ENCODE data around the gene USH2A. TPM values are rescaled to one million over a fixed set of nuclear protein-coding genes. Genes with fewer than 3 reads are reported as not detected.

USH2A gene
- total RNA-seq, 2 donors from 2014 or later = 0.62 to 3.1 TPM

- 88 to 100% methylated on average over 2 of the region's 2 CpGs for WGBS, 2 experiments (ENCODE audit: insufficient coverage in 1 of 2, insufficient read length in 1 of 2)
Observed at GRCh38 chr1:216325946-216326345, 97.3 kb downstream of the USH2A start.

DNA sequence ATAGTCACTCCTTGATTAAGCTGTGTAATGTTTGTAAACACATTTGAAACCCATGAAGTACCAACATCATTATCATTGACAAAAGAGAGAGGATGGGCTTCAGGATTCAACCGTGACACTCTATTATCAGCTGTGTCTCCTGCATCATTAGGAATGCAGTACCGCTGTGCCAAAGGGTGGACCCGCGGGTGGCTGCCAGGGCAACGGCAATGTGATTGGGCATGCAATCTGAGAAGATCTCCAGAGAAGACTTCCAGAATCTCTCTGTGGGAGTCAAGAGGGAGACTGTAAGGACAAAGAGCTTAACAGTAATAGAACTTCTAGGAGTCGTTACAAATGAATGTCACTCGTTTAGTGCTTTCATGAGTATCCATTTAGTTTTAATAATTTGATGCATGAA, 97.9 kb downstream of the USH2A start:
- Histone ChIP-seq H3K4me3 (ENCODE audit: low read length) (no peak overlapping the region), H3K9ac (ENCODE audit: extremely low read depth, low read length, poor library complexity, severe bottlenecking) (no peak overlapping the region), H3K27ac (ENCODE audit: low read depth, low read length) (no peak overlapping the region), H3K4me1 (ENCODE audit: control insufficient read depth, insufficient read depth, low read length) (no peaks in the 10 kb centered on the region), H3K27me3 (ENCODE audit: control insufficient read depth, insufficient read depth, low read length, poor library complexity, severe bottlenecking) (no peaks in the 10 kb centered on the region), H3K36me3 (ENCODE audit: control insufficient read depth, insufficient read depth, low read length) (no peaks in the 10 kb centered on the region), H3K9me3 (ENCODE audit: control insufficient read depth, low read length) (no peaks in the 10 kb centered on the region)
- H3K36me3 Mint-ChIP-seq (ENCODE audit: low read depth) = no peaks in the 10 kb centered on the region
- H3K27ac Mint-ChIP-seq = no peak overlapping the region
- no peak for TF ChIP-seq CTCF (conservative IDR thresholded peaks at IDR 0.05)
- no peaks in the 10 kb centered on the region for H3K9me3 Mint-ChIP-seq
- no peak for DNase-seq
- no peaks in the 10 kb centered on the region for H3K27me3 Mint-ChIP-seq (ENCODE audit: insufficient read depth)
- 95 to 96% methylated on average over 7 of the region's 7 CpGs for WGBS, 2 experiments (ENCODE audit: insufficient coverage in 1 of 2, insufficient read length in 1 of 2)
- H3K4me1 Mint-ChIP-seq = no peaks in the 10 kb centered on the region
- no peak overlapping the region for H3K4me3 Mint-ChIP-seq

More at GRCh38 chr1:216325946-216326345, 97.3 kb downstream of the USH2A start:
- Histone ChIP-seq H3K27me3 (ENCODE audit: control insufficient read depth, insufficient read depth, low read length, poor library complexity, severe bottlenecking) (no peaks in the 10 kb centered on the region), H3K4me1 (ENCODE audit: control insufficient read depth, insufficient read depth, low read length) (no peaks in the 10 kb centered on the region), H3K36me3 (ENCODE audit: control insufficient read depth, insufficient read depth, low read length) (no peaks in the 10 kb centered on the region), H3K9me3 (ENCODE audit: control insufficient read depth, low read length) (no peaks in the 10 kb centered on the region), H3K4me3 (ENCODE audit: low read length) (no peak overlapping the region), H3K27ac (ENCODE audit: low read depth, low read length) (no peak overlapping the region), H3K9ac (ENCODE audit: extremely low read depth, low read length, poor library complexity, severe bottlenecking) (no peak overlapping the region)
- H3K27me3 Mint-ChIP-seq (ENCODE audit: insufficient read depth) = no peaks in the 10 kb centered on the region
- no peaks in the 10 kb centered on the region for H3K9me3 Mint-ChIP-seq
- TF ChIP-seq CTCF (conservative IDR thresholded peaks at IDR 0.05) = no peak
- no peaks in the 10 kb centered on the region for H3K36me3 Mint-ChIP-seq (ENCODE audit: low read depth)
- H3K4me3 Mint-ChIP-seq = no peak overlapping the region
- H3K27ac Mint-ChIP-seq = no peak overlapping the region
- H3K4me1 Mint-ChIP-seq = no peaks in the 10 kb centered on the region
- no peak for DNase-seq

DNA sequence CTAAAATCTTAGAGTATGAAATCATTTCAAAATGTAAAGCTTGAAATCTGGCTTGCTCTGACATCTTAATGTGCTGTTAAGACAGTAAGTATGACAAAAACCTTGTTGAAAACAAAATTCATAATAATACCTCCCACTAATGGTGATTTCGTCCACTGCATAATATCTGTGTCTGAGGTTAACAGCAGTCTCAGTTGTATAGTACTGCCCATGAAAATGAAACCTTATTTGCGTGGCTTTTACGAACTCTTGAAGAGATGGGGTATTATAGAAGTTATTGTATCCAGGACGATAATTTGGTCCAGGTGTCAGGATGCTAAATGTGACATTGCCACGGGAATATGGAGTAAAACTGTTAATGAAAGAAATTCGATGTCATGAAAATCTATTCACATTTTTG, 99.9 kb downstream of the USH2A start:
- Mint-ChIP-seq H3K27ac (no peak overlapping the region), H3K27me3 (ENCODE audit: insufficient read depth) (no peaks in the 10 kb centered on the region), H3K4me1 (no peaks in the 10 kb centered on the region), H3K9me3 (peaks cover 3% of the 10 kb centered on the region), H3K4me3 (no peak overlapping the region), H3K36me3 (ENCODE audit: low read depth) (no peaks in the 10 kb centered on the region)
- no peak overlapping the region for H3K27ac ChIP-seq (ENCODE audit: low read depth, low read length)
- H3K9me3 ChIP-seq (ENCODE audit: control insufficient read depth, low read length) = no peaks in the 10 kb centered on the region
- 90 to 100% methylated on average over 3 to 6 of the region's 6 CpGs for WGBS, 2 experiments (ENCODE audit: insufficient coverage in 1 of 2, insufficient read length in 1 of 2)
- no peaks in the 10 kb centered on the region for H3K27me3 ChIP-seq (ENCODE audit: control insufficient read depth, insufficient read depth, low read length, poor library complexity, severe bottlenecking)
- H3K4me3 ChIP-seq (ENCODE audit: low read length) = no peak overlapping the region
- no peak for TF ChIP-seq CTCF (conservative IDR thresholded peaks at IDR 0.05)
- no peaks in the 10 kb centered on the region for H3K36me3 ChIP-seq (ENCODE audit: control insufficient read depth, insufficient read depth, low read length)
- no peaks in the 10 kb centered on the region for H3K4me1 ChIP-seq (ENCODE audit: control insufficient read depth, insufficient read depth, low read length)
- no peak for DNase-seq
- H3K9ac ChIP-seq (ENCODE audit: extremely low read depth, low read length, poor library complexity, severe bottlenecking) = no peak overlapping the region

Measured in endodermal cell (in vitro differentiated cells).